NCI-H2081 (cell line): ENCODE results near the gene ZNF462.
"Not testable (repeated sequence)": the region's sequence is repeated elsewhere in the genome, so short reads cannot be mapped to it uniquely, and the experiment has no call there.

Experiments
- DNase-seq, 2 experiments: peaks; one replicate each; lab custom pipeline; 2025; lab: John Stamatoyannopoulos, UW

ZNF462 gene, protein sequence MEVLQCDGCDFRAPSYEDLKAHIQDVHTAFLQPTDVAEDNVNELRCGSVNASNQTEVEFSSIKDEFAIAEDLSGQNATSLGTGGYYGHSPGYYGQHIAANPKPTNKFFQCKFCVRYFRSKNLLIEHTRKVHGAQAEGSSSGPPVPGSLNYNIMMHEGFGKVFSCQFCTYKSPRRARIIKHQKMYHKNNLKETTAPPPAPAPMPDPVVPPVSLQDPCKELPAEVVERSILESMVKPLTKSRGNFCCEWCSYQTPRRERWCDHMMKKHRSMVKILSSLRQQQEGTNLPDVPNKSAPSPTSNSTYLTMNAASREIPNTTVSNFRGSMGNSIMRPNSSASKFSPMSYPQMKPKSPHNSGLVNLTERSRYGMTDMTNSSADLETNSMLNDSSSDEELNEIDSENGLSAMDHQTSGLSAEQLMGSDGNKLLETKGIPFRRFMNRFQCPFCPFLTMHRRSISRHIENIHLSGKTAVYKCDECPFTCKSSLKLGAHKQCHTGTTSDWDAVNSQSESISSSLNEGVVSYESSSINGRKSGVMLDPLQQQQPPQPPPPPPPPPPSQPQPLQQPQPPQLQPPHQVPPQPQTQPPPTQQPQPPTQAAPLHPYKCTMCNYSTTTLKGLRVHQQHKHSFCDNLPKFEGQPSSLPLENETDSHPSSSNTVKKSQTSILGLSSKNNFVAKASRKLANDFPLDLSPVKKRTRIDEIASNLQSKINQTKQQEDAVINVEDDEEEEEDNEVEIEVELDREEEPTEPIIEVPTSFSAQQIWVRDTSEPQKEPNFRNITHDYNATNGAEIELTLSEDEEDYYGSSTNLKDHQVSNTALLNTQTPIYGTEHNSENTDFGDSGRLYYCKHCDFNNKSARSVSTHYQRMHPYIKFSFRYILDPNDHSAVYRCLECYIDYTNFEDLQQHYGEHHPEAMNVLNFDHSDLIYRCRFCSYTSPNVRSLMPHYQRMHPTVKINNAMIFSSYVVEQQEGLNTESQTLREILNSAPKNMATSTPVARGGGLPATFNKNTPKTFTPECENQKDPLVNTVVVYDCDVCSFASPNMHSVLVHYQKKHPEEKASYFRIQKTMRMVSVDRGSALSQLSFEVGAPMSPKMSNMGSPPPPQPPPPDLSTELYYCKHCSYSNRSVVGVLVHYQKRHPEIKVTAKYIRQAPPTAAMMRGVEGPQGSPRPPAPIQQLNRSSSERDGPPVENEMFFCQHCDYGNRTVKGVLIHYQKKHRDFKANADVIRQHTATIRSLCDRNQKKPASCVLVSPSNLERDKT (N-terminal part only)

DNA sequence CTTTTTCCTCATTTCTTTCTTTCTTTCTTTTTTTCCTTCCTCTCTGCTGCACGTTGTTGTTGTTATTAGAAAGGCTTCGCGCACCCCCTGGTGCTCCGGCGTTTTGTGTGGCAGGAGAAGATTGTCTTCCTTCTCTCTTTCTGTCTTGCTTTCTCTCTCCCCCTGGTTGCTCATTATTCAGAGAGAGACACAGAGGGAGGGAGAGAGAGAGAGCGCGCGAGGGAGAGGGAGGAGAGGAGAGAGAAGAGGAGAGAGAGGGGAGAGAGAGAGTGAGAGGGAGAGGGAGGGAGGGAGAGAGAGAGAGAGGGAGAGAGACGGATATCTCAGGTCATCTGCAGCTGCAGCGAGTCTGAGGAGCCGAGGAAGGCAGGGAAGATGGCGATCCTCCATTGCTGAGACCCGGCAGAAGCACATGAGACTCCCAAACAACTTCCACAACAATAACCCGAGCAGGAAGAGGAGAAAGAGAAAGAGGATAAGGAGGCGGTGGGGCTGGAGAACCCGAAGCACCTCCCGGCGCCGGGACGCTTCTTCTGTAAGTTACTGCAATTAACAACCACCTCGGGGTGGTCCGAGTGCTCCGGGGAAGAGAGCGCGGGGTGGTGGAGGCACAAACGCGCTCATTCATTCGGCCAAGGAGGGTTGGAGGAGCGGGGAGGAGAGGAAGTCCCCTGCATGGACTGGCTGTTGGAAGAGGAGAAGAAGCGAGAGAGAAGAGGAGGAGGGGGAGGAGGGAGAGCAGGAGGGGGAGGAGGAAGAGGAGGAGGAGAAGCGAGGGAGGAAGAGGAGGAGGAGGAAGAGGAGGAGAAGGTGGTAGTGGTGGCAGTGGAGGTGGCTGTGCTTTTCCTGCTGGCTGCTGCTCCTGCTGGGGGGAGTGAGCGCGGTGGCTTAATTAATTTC lies at the start of gene ZNF462:
ZNF462 (plus strand) TSS at position 346 of the 900 bp plus-strand sequence. CDS start 60,218 bp downstream, outside the sequence.
- DNase-seq: peak; percentile 50 to 65

DNA sequence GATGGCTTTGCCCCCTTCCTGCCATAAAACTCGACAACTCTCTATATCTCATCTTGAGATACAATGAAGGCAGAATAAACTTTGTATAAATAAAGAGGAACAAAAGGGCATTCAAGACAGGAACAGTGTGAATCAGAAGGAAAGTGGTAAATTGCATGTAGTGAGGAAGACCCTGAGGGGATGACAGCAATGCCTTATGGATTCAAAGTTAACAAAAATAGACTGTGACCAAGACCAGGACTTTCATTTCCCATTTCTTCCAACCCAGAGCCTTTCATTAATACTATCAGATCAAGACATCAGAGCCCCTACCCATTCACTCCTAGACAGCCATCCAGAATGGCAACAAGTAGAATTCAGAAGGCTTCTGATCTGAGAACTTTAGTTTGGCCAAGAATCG lies 46.4 kb upstream of the ZNF462 start:
- DNase-seq: no peak

DNA sequence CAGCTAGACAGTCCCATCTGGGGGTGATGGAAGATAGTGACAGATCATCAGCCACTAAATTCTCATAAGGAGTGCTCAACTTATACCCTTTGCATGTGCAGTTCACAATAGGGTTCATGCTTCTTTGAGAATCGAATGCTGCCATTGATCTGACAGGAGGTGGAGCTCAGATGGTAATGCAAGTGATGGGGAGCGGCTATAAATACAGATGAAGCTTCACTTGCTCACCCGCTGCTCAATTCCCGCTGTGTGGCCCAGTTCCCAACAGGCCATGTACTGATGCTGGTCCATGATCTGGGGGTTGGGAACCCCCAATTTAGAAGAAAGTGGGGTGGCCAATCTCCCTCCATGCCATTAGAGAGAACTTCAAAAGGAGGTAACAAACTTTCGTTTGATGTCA lies 44.9 kb upstream of the ZNF462 start:
- DNase-seq: no peak

DNA sequence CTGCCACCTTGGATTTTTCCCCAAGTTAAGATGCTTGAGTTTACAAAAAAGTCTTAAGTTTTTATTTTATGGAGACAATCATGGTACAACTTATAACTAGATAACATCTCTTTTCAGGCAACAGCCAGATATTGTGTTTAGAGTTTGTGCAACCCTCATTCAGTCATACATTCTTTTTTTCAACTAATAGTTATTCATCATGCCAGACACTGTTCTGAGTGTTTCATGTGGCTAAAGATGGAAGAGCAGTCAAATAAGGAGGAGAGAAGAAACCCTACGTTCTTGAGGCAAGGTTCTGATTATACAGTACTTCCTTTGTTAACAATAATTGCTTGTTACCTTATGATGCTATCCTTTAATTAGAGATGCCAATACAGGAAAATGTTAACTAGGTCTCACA lies 42.1 kb upstream of the ZNF462 start:
- no peak for DNase-seq

DNA sequence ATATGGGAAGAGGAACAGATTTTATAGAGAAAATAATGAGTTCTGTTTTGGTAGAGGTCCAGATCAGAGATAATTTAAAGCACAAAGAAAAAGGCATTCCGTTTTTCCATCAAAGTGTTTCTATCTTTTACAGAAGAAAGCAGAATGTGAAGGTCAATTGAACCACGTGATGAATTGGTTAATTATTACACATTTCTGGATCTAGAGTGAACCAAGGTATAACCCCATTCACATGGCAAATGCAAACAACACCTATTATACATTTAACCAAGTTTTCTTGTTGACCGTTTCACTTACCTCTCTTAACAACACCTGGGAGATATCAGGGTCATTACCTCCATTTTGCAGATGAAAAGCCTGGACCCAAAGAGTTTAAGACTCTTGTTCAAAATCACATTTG lies 34.9 kb upstream of the ZNF462 start:
- DNase-seq: no peak

DNA sequence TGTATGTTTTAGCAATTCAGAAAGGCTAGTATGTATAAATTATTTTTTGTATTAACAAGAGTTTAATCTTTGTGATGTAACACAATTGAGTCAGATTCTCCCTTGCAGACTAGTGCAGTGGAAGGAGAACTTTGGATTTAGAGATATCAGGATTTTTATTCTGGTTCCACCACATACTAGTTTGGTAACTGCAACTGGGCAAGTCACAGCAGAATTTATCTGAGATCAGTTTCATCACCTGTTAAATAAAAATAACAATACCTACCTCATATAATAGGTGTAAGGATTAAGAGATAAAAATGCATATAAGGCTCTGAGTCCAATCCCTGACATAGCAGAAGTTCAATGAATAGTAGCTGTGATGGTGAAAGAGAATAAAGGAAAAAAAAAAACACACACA lies 34.0 kb upstream of the ZNF462 start:
- DNase-seq: no peak

DNA sequence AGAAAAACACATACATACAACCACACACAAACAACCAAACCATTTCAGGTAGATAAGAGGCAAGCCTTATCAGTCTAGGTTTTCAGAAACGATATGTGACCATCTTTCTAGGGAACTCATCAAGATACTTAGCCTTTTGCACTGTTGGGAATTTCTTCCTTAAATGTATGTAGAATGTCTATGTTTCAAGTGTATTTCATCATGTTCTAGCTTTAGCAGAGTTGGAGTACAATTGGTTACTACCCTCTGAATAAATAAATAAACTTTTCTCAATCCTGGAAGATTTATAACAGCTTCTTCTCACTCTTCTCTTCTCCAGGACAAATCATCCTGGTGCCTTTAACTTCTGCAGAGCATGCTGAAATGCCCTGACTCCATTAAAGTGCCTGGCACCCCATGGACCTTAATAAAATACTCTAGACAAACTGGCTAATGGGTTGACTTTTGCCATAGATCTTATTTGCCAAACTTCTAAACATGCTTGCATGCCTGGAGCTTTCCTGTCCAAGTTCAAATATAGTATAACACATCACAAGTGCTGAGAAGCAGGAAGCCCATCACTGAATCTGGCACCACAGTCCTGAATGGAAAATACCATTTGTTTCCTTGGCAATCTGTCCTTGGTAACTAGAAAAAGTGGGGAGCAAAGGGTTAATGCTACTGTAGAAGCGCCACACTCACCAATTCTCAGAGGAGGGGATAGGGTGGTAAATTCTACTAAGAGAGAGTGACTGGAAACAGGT lies 33.1 kb upstream of the ZNF462 start:
- no peak for DNase-seq

DNA sequence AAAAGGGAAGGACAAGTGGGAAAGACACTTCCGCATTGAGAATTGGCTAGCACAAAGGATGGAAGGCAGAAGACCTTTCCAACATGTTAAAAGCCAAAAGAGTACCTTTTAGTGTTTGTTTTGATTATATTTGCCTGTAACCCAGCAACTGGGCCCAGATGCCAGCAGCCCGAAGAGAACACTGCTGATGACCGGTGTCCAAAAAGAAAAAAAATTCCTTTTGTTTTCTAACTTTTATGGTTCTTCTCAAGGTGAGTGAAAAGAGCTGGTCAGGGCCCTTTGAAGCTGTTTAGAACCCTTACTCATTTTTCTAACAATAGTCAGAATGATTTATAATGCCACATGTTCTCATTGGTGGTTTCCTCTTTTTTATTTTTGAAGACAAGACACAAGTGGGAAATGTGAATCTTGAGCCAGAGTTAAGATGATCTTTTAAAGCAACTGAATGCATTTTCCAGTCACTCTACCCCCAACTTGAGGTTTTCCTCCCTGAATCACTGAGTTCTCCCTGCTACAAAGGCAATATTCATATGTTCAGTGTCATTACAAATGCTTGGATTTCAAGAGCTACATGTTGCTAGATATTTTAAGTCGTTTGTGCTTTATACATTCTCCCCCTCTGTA lies 32.3 kb upstream of the ZNF462 start:
- no peak for DNase-seq

DNA sequence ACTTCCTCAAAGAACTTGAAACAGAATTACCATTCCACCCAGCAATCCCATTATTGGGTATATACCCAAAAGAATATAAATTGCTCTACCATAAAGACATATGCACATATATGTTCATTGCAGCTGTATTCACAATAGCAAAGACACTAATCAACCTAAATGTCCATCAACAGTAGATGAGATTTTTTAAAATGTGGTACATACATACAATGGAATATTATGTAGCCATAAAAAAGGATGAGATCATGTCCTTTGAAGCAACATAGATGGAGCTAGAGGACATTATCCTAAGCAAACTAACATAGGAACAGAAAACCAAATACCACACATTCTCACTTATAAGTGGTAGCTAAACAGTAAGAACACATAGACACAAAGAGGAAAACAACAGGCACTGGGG lies 28.1 kb upstream of the ZNF462 start:
- no peak for DNase-seq

DNA sequence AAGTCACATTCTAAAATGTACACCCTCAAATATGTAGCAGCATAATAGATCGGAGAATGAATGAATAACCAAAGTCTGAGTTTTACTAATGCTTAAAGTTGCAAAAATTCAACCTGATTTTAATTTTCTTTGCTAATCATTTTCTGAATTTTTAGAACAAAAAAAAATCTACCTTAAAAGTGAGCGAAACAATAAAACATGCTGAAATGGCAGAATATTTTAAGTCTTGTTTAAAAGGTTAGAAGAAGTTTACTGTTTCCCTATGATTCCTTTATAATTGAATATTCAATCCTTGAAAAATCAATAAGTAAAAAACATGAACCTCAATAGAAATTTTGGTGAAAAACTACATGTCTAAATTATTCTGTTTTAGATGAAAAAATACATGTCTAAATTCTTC lies 27.1 kb upstream of the ZNF462 start:
- DNase-seq: no peak

DNA sequence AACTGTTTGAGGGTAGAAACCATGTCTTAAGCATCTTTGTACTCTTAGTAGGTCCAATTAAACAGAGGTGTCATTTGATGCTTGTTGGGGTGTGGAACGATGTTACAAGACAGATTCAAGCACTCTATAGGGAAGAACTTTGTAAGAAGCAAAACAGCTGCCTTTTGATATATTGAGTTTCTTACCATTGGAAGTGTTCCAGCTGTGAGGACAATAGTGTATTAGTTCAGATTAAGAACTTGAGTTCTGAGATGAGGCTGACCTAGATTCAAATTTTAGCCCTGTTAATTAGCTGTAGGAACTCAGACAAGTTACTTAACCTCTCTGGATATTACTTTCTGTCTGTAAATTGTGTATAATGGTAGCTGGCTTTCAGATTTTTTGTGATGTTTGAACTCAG lies 19.6 kb upstream of the ZNF462 start:
- no peak for DNase-seq

DNA sequence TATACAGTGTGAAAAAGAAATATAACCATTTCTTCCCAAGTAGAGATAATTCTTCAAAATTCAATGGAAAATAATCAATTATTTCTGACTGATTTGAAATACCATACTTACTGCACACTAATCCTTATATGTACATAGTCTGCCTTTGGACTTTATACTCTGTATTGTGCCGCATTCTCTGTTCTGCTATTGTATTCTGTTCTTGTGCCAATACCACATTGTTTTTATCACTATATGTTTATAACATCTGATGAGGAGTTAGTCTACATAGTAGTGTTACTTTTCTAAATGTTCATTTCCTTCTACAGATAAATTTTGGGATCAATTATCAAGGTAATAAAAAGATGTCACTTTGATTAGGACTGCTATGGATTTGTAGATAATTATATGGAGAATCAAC lies 16.7 kb upstream of the ZNF462 start:
- no peak for DNase-seq

DNA sequence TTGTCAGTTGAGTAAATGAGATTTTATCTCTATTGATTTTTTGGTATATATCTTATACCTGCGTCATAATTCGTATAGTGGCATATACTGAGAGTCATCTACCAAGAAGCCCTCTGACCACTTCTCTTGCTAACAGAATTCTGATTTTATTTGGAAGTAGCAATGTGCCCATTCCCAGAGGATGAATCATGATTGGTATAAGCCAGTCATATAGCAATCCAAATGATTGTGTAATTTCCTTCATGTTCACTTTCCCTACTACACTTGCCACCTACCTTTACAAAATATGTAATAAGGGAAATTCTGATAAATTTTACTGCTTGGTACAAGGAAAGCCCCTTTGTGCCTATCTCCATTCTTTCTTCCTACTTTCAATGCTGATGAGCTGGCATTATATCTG lies 16.1 kb upstream of the ZNF462 start:
- DNase-seq: no peak

DNA sequence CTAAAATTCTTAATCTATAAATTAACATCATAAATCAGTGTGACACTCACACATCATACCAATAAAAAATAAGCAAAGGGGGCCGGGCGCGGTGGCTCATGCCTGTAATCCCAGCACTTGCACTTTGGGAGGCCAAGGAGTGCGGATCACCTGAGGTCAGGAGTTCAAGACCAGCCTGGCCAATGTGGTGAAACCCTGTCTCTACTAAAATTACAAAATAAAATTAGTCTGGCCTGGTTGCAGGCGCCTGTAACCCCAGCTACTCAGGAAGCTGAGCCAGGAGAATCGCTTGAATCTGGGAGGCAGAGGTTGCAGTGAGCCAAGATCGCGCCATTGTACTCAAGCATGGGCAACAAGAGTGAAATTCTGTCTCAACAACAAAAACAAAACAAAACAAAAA lies 11.3 kb upstream of the ZNF462 start:
- DNase-seq: not testable (repeated sequence)

DNA sequence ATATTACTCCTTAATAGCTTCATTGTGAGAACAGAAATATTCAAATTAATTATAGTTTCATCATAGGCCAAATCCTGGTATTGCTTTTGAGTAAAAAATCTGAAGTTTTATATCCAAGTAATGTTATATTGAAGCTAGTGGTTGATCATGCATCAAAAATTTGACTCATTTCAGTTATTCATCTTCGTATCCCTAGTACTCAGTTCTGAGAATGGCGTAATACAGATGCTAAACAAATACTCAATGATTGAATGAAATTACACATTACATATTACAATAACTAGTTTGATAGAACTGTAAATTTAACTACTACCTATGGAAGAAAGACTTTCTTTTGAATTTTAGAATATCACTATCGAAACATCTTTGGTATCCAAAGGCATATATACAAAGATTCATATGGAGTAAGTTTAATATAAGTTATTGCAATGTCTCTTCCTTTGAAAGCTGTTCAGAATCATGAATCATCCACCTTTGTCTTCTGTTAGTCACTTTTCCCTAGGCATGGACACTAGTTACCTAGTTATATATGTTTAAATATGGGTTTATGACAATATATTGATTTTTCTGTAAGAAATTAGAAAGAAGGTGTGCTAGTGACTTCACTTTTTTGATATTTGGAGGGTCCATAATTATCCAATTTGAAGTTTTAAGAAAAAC lies 5.0 kb upstream of the ZNF462 start:
- DNase-seq: no peak

DNA sequence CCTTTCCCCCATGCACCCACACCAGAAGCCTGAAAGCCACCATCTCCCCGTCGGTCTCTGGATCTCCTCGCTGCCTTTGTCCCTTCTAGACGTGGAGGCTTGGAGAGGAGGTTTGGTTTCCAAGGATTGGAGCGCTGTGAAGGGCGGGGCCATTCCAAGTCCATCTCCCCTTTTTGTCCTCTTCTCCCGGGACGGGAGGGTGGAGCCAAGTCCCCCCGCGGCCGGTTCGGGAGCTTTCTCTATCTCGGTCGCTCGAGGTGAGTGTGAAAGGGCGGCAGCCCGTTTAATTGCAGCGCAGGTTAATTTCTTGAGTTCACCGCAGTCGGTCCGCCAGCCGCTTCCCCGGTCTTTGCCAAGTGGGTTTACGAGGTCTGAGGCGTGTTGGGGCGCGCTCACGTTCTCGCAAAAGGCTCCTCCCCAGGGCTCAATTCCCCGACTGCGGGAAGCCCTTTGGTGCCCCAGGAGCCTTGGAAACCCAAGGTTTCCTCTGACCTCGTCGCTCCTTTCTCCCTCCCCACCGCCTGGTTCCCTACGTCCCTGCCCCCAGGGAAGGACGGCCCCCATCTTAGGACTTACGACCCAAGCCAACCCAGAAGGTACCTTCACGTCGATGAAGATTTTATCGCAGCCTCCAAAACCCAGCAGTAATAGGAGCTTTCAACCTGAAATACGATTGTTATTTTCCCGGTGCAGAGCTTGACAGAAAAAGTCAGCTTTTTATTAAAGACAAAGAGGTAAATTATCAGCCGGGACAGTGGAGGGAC lies 2.8 kb upstream of the ZNF462 start:
- no peak for DNase-seq

DNA sequence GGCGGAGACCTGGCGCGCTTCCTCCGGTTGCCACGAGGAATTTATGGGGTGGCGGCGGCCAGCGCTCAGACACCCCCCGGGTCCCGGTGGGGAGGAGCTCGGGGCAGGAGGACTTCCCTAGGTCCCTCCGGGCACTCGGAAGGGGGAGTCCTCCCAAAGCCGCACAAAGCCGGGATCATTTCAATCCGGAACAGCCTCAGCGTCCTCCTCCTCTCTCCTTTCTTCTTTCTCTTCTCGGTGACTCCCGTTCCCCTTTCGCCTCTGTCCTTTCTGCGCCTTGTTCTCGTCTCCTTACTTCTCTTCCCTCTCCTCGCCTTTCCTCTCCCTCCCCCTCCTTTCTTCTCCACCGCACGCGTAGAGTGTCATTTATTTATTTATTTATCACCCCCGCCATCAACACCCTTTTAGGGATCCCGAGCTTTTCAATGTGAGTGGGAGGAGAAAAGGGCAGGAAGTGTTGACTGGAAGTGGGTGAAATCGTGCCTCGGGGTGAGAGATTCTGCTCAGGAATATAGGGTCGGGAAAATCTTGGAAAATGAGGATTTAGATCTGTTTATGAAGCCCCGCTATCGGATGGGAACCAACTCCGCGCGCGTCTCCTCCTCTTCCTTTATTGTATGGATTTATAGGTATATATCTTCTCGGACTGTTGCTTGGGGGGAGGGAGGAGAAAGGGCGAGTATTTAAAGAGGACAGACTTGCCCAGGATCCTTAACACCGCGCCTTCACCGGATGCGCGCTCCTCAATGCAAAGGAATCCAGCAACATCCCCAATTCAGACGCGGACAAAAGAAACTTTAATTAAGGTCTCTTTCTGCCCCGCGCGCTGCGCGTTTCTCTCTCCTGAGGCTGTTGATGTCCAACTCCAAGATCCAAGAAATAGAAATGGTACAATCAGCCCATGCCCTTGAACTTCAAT lies 2.0 kb upstream of the ZNF462 start:
- no peak for DNase-seq

DNA sequence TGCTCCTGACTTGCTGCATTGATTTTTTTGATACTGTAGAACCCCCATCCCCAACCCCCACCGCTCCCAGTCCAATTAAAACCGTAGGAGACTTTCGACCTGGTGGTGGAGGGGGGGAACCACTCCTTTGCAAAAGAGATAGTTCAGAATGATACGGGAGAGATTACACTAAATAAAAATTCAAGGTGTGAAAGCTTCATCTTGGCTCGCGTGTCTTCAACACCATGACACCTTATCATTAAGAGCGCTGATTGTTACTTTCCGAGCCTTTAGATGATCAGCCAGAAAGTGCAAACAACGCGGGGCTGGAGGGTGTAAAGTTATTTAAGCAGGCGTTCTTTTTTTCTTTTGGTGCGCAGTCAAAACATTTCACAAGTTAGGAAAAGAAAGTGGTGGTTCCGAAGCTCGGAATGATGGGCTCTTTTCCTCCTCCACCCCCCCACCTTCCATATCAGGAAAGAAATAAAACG lies 1.3 kb upstream of the ZNF462 start:
- peak in 1 of 2 experiments; percentile 40 for DNase-seq
